Tibial artery (tissue), 4 donors: Measurements from ENCODE around the gene KIAA0586.

Source experiments
- DNase-seq, 2 donors: peaks; one replicate each; pipeline ENCODE4 v3.0.0-alpha.2; 2019
- H3K27ac ChIP-seq, 2 donors: fragments of 200-600 bp; sonication (generic) in 1 of 2; 1 replicate in 1 of 2; 2 replicates in 1 of 2; pipeline ENCODE4 v1.5.1; 2018 to 2019; ENCODE audit warnings: mild to moderate bottlenecking in 1 of 2
- H3K27me3 ChIP-seq, 2 donors: fragments of 200-600 bp; sonication (generic) in 1 of 2; one replicate each; pipeline versions ENCODE4 v1.5.1 to v1.6.0; 2016 to 2019
- H3K36me3 ChIP-seq, 3 donors: fragments of 200-600 bp; sonication (generic) in 2 of 3; one replicate each; pipeline ENCODE4 v1.5.1; 2016 to 2019; ENCODE audit warnings: mild to moderate bottlenecking in 2 of 3
- H3K4me1 ChIP-seq, 4 donors: fragments of 200-600 bp; sonication (generic) in 2 of 4; 1 replicate in 3 of 4; 2 replicates in 1 of 4; pipeline ENCODE4 v1.5.1; 2016 to 2019
- H3K4me3 ChIP-seq, 2 donors: fragments of 200-600 bp; sonication (generic) in 1 of 2; 1 replicate in 1 of 2; 2 replicates in 1 of 2; pipeline ENCODE4 v1.5.1; 2018 to 2019; ENCODE audit warnings: mild to moderate bottlenecking in 2 of 2
- H3K9me3 ChIP-seq, 3 donors: fragments of 200-600 bp; sonication (generic) in 1 of 3; one replicate each; pipeline ENCODE4 v1.5.1; 2016 to 2019
- intact Hi-C: fragments of 100-400 bp; cut with DNase I; formaldehyde crosslinking; loops from one replicate; pipeline ENCODE4 v1.15.0; 2023; ENCODE audit warnings: low total_unique reads
- TF ChIP-seq, protein P1 (sequence below), 2 experiments: fragments of 200-600 bp in 1 of 2; fragments of 450-650 bp in 1 of 2; IDR thresholded peaks; one replicate each; pipeline ENCODE4 v1.5.1; 2017 to 2019; ENCODE audit warnings: antibody characterized with exemption in 2 of 2, mild to moderate bottlenecking in 1 of 2, moderate library complexity in 1 of 2

The KIAA0586 gene

DNA sequence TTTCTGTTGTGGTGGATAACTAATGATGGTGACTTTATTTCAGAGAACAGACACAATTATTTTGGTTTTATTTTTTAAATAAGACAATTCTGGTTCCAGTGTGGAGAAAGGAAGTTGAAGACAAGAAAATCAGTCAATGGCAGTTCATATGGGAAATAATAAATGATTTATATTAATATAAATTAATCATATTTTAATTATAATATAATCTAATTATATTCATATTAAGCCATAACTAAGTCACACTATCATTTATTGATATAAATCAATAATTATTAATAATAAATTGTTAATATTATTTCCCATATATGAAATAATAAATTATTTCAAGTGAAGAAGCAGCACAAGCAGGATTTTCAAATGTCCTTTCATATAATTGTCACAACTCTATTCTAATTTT is 29.0 kb upstream of the KIAA0586 start:
- intact Hi-C loops = no loop called here
- Histone ChIP-seq H3K9me3 (no peaks in the 10 kb centered on the region), H3K27me3 (no peaks in the 10 kb centered on the region), H3K36me3 (no peaks in the 10 kb centered on the region), H3K4me1 (peaks cover 0 to 10% (median 3%) of the 10 kb centered on the region in 4 donors), H3K27ac (no peak overlapping the region), H3K4me3 (no peak overlapping the region)
- TF ChIP-seq, protein P1, sequence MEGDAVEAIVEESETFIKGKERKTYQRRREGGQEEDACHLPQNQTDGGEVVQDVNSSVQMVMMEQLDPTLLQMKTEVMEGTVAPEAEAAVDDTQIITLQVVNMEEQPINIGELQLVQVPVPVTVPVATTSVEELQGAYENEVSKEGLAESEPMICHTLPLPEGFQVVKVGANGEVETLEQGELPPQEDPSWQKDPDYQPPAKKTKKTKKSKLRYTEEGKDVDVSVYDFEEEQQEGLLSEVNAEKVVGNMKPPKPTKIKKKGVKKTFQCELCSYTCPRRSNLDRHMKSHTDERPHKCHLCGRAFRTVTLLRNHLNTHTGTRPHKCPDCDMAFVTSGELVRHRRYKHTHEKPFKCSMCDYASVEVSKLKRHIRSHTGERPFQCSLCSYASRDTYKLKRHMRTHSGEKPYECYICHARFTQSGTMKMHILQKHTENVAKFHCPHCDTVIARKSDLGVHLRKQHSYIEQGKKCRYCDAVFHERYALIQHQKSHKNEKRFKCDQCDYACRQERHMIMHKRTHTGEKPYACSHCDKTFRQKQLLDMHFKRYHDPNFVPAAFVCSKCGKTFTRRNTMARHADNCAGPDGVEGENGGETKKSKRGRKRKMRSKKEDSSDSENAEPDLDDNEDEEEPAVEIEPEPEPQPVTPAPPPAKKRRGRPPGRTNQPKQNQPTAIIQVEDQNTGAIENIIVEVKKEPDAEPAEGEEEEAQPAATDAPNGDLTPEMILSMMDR (IDR thresholded peaks at IDR 0.05) = no peak
- no peak for DNase-seq

DNA sequence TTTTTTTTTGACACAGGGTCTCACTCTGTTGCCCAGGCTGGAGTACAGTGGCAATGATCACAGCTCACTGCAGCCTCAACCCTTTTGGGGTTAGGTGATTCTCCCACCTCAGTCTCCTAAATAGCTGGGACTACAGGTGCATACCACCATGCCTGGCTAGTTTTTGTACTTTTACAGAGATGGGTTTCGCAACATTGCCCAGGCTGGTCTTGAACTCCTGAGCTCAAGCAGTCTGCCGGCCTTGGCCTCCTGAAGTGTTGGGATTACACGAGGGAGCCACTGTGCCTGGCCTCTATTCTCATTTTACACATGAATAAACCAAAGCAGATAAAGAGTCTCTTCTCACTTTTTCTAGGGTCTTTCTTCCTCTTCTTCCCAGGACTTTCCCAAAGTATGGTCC is 28.6 kb upstream of the KIAA0586 start:
- intact Hi-C loops = no loop called here
- no peak for DNase-seq
- peaks cover 0 to 10% (median 3%) of the 10 kb centered on the region in 4 donors for H3K4me1 ChIP-seq

DNA sequence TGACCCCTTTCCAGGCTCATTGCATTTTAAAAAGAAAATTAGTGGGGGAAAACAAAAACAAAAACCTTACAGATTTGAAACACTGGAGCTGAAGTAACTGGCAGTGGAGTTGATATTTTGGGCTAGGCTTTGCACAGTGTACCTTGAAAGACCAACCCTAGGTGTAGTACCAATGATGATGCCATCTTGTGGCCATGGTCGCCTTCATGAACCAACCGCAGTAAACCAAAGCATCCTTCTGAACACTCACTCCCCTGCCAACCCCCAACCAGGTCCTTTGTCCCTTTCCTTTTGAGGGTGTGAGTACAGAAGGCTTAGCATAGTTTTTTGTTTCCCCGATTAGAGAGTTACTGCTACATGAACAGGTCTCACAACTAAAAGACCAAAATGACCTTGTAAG is 25.9 kb upstream of the KIAA0586 start:
- no peak for DNase-seq
- Histone ChIP-seq H3K27ac (no peak overlapping the region), H3K4me3 (no peak overlapping the region), H3K36me3 (no peaks in the 10 kb centered on the region), H3K4me1 (peaks cover 0 to under 1% (median 0%) of the 10 kb centered on the region in 4 donors), H3K27me3 (no peaks in the 10 kb centered on the region), H3K9me3 (no peaks in the 10 kb centered on the region)
- TF ChIP-seq, protein P1 (IDR thresholded peaks at IDR 0.05) = no peak
- intact Hi-C loops = no loop called here

More for the DNA sequence above, 28.6 kb upstream of the KIAA0586 start:
- H3K27ac ChIP-seq = no peak overlapping the region
- H3K27me3 ChIP-seq = no peaks in the 10 kb centered on the region
- H3K4me3 ChIP-seq = no peak overlapping the region
- no peaks in the 10 kb centered on the region for H3K36me3 ChIP-seq
- TF ChIP-seq, protein P1 (IDR thresholded peaks at IDR 0.05) = no peak
- H3K9me3 ChIP-seq = no peaks in the 10 kb centered on the region

DNA sequence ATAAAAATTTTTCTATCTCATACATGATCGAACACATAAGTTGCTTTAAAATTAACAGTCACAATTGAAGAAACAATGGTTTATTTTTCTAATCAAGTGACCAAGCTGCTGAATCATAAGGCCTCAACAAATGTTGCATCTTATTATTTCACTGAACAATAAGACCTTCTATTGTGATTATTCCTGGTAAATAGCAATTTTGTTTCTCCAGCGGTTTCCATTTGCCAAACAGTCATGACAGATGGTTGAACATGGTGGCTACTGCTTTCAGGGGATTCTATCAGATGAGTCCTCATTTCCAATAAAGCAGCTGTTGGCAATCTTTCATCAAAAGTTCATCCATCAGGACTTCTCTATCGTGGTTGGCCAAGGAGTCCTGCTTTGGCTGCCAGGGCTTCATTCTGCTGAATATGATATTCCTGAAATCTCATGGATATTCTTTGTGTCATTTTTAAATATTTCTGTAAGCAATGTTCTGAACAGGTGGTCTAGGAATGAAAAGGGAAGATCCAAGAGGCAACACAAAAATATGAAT is 18.8 kb upstream of the KIAA0586 start:
- no peak for DNase-seq
- H3K9me3 ChIP-seq = no peaks in the 10 kb centered on the region
- no peaks in the 10 kb centered on the region for H3K27me3 ChIP-seq
- H3K27ac ChIP-seq = no peak overlapping the region
- TF ChIP-seq, protein P1 (IDR thresholded peaks at IDR 0.05) = no peak
- peaks cover 29 to 56% (median 48%) of the 10 kb centered on the region in 3 donors for H3K36me3 ChIP-seq
- H3K4me3 ChIP-seq = no peak overlapping the region
- intact Hi-C loops = no loop called here
- H3K4me1 ChIP-seq = no peaks in the 10 kb centered on the region

DNA sequence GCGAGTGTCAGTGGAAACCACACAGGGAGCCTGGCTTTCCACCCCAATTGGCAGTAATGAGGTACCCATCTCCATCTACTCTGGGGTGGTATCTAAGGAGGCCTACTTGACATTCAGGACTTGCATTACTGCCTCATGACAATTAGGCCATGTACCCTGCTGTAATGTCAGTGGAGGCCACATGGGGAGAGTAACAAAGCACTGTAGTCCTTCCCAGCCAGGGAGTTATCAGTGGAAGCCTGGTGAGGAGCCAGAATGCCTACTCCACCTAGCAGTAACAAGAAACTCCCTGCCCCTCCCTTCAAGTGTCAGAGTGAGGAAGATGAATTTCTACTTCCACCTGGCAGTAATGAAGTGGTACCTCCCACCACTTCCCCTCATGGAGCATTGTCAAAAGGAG is 12.7 kb upstream of the KIAA0586 start:
- H3K4me3 ChIP-seq = no peak overlapping the region
- DNase-seq = no peak
- intact Hi-C loops = no loop called here
- H3K27ac ChIP-seq = no peak overlapping the region
- no peaks in the 10 kb centered on the region for H3K27me3 ChIP-seq
- H3K4me1 ChIP-seq = no peaks in the 10 kb centered on the region
- no peaks in the 10 kb centered on the region for H3K9me3 ChIP-seq
- TF ChIP-seq, protein P1 (IDR thresholded peaks at IDR 0.05) = no peak
- H3K36me3 ChIP-seq = peaks cover 35 to 67% (median 39%) of the 10 kb centered on the region in 3 donors
